ENCODE data around the gene BRICD5.

DNA sequence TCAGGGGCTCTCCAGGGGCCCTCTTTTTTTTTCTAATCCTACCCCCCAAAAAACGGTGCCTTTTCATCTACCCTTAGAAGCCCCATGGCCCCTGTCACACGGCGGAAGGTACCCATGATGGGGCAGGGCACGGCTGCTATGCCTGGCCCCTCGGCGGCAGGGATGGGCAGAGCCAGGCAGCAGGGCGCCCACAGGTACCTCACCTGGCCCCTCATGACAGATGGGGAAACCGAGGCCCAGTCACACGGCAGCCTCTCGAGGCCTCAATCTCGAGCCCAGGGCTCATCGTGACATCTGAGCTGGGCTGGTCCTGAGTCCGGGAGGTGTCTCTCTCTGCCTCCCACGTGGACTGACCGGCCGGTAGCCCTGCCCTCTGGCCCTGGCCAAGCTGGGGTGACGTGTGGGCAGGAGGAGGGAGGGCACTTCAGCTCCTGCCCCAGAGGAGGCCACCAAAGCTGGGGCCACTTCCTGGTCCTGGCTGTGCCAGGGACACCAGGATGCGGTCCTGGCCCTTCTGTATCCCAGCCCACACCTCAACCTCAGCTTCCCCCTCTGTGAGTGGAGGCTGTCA, 43.5 kb downstream of the BRICD5 start:
- TF ChIP-seq POLR2A (IDR thresholded peaks at IDR 0.05), result no peak
- TF ChIP-seq, protein P1, sequence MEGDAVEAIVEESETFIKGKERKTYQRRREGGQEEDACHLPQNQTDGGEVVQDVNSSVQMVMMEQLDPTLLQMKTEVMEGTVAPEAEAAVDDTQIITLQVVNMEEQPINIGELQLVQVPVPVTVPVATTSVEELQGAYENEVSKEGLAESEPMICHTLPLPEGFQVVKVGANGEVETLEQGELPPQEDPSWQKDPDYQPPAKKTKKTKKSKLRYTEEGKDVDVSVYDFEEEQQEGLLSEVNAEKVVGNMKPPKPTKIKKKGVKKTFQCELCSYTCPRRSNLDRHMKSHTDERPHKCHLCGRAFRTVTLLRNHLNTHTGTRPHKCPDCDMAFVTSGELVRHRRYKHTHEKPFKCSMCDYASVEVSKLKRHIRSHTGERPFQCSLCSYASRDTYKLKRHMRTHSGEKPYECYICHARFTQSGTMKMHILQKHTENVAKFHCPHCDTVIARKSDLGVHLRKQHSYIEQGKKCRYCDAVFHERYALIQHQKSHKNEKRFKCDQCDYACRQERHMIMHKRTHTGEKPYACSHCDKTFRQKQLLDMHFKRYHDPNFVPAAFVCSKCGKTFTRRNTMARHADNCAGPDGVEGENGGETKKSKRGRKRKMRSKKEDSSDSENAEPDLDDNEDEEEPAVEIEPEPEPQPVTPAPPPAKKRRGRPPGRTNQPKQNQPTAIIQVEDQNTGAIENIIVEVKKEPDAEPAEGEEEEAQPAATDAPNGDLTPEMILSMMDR (IDR thresholded peaks at IDR 0.05), result no peak

Measured in testis (tissue), 2 donors.